RWPE1 (cell line): ENCODE data around the gene ODF4.

Experiments
- CTCF ChIA-PET: fragments of 350-600 bp; sonication (Branson Sonifier 250); formaldehyde crosslinking; extraction: SDS; loops from one replicate; lab custom pipeline; 2021; lab: Yijun Ruan, JAX
- POLR2A ChIA-PET: fragments of 400-600 bp; formaldehyde crosslinking; extraction: SDS; loops from one replicate; lab custom pipeline; 2020; ENCODE audit warnings: antibody characterized with exemption; ENCODE audit not compliant: low non-redundant PET; lab: Yijun Ruan, JAX
- DNase-seq: peaks from one replicate; pipeline ENCODE4 v3.0.0; 2012; ENCODE audit warnings: low spot score
- H3K27ac ChIP-seq: fragments of 450-650 bp; 2 replicates; pipeline ENCODE4 v1.5.1; 2017
- TF ChIP-seq, protein P1 (sequence below): fragments of 450-650 bp; conservative IDR thresholded peaks from 2 replicates; pipeline ENCODE4 v1.5.1; 2017; ENCODE audit warnings: low read depth, mild to moderate bottlenecking

The ODF4 gene

DNA sequence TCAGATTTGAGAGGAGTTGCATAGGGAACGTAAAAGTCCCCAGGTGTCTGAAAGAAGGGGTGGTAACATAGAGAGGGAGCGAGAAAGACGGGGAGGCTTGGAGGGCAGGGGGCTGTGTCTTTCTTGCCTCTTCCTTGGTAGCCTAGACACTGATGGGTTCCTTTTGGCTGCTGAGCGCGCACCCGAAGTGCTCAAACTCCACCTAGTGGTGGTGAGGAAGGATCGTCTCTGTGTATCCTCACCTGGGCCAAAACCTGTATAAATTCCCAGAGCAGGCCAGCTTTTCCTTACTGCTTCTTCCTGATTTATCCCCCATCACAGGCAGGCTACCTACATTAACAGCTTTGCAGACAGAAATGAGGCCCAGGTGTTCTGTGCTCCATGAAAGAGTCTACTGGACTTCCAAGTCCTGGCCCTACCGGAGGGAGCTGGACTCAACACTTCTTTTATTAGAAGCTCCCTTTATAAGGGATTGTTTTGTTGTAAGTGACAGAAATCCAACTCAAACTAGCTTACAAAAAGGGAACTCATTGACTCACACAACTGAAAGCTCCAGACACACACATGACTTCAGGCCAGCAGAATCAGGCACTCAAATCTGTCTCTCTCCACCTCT is 38.9 kb upstream of the ODF4 start:
- no peak overlapping the region for H3K27ac ChIP-seq

DNA sequence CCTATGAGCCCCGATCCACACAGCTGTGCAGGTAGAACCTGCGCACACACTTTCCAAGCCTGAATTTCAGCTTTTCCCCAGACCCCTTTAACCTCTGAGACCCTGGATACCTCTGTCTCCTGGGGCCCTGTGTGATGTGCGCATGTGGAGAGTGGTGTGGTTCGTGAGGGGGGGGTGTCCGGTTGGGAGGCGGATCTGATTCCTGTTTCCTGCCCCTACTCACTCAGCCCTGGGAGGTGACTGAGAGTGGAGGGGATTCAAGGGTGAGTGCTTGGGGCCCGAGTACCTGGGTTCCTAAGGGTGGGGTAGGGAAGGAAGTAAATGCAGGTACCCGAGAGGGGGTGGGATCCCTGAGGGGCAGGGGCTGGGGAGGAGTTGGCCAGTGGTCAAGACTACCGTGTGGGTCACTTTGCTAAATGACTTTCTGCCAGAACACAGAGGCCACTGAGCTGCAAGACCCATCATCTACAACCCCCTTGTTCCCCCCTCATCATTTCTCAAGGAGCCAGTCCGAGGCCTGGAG is 29.0 kb upstream of the ODF4 start:
- H3K27ac ChIP-seq = no peak overlapping the region
- CTCF ChIA-PET = interaction anchor here (1.0 kb wide), 1 partner anchor 10 kb away, joined by 3 read pairs; no protein-coding TSS in a partner anchor
- TF ChIP-seq, protein P1, sequence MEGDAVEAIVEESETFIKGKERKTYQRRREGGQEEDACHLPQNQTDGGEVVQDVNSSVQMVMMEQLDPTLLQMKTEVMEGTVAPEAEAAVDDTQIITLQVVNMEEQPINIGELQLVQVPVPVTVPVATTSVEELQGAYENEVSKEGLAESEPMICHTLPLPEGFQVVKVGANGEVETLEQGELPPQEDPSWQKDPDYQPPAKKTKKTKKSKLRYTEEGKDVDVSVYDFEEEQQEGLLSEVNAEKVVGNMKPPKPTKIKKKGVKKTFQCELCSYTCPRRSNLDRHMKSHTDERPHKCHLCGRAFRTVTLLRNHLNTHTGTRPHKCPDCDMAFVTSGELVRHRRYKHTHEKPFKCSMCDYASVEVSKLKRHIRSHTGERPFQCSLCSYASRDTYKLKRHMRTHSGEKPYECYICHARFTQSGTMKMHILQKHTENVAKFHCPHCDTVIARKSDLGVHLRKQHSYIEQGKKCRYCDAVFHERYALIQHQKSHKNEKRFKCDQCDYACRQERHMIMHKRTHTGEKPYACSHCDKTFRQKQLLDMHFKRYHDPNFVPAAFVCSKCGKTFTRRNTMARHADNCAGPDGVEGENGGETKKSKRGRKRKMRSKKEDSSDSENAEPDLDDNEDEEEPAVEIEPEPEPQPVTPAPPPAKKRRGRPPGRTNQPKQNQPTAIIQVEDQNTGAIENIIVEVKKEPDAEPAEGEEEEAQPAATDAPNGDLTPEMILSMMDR = no peak
- DNase-seq = no peak
- POLR2A ChIA-PET = no interaction called here

More for the DNA sequence above, 38.9 kb upstream of the ODF4 start:
- CTCF ChIA-PET = interaction anchor here (0.6 to 1.4 kb wide), 13 partner anchors 8 to 642 kb away, joined by 3 to 5 read pairs (median 3); partner anchors contain the start of gene ARHGEF15
- TF ChIP-seq, protein P1 = peak; percentile 87
- POLR2A ChIA-PET = interaction anchor here (0.8 kb wide), 1 partner anchor 53 kb away, joined by 3 read pairs; the partner anchor contains the start of gene CTC1
- peak; percentile 84 for DNase-seq

DNA sequence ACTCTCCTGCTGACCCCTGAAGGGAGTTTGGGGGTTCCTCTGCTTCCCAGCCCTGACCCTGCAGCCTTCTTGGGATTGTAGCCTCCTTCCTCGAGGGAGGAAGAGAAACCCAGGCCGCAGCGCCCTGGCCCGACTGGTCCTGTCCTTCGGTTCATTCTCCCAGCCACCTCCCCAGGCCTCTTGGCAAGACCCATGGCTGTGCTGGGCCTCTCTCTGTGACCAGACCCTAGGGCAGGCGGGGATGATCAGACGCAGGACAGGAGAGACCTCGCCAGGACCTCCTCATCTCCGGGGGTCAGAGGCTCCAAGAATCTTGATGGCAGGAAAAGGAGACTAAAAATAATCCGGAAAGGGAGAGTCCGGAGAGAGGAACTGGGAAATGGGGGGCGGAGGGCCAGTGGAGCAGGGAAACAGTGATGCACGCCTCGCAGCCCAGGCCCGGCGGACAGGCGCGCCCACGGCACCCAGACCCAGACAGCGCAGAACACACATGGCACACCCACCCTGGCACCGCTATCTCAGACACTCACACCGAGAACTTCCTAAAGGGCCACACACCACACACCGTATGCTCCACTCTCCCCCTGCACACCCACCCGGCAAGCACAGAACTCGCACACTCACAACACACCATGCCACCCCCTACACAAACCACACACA is 28.4 kb upstream of the ODF4 start:
- ChIA-PET CTCF (no interaction called here), POLR2A (no interaction called here)
- no peak for DNase-seq
- TF ChIP-seq, protein P1 = no peak
- H3K27ac ChIP-seq = no peak overlapping the region

DNA sequence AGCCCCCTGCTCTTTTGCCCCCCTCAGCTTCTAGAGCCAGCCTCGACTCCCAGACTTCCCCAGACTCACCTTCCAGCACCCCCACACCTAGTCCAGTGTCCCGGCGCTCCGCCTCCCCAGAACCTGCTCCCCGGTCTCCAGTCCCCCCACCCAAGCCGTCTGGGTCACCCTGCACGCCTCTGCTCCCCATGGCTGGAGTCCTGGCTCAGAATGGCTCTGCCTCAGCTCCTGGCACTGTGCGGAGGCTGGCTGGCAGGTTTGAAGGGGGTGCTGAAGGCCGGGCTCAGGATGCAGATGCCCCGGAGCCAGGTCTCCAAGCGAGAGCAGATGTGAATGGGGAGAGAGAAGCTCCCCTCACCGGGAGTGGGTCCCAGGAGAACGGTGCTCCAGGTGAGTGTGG is 27.4 kb upstream of the ODF4 start:
- CTCF ChIA-PET = interaction anchor here (1.6 kb wide), 1 partner anchor 12 kb away, joined by 3 read pairs; no protein-coding TSS in a partner anchor

DNA sequence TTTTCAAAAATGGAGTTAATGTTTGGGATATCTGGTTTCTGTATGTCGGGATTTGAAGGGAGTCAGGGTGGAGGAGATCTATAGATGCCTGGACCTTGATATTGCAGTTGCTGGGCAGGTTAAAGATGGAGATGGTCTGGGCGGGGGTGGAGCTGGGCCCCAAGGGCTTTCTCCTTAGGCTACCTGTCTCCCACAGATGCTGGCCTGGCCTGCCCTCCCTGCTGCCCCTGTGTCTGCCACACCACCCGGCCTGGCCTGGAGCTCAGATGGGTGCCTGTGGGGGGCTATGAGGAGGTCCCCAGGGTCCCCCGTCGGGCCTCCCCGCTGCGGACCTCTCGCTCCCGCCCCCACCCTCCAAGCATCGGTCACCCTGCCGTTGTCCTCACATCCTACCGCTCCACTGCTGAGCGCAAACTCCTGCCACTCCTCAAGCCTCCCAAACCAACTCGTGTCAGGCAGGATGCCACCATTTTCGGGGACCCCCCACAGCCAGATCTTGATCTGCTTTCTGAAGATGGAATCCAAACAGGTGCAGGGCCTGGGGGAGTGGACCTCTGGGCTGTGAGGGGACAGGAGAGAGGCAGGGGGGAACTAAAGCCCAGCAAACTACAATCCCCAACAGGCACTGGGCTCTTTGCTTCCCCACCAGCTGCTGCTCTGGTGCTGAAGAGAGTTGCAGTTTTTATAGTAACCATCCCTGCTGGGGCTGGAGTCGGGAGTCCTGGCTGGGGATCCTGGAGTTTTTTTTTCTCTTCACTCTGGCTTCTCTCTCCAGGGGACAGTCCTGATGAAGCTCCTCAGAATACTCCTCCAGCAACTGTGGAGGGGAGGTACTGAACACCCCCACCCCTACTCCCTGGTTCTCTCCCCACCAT is 26.7 kb upstream of the ODF4 start:
- no peak for DNase-seq
- ChIA-PET CTCF (interaction anchor here (0.6 to 1.6 kb wide), 2 partner anchors 12 to 219 kb away, joined by 3 read pairs; no protein-coding TSS in a partner anchor), POLR2A (no interaction called here)
- no peak overlapping the region for H3K27ac ChIP-seq
- TF ChIP-seq, protein P1 = no peak

More for the DNA sequence above, 27.4 kb upstream of the ODF4 start:
- no peak overlapping the region for H3K27ac ChIP-seq
- POLR2A ChIA-PET = no interaction called here
- no peak for DNase-seq
- TF ChIP-seq, protein P1 = no peak
